ENCODE measurements around the gene MORC3.
"Not testable (repeated sequence)": the region's sequence is repeated elsewhere in the genome, so short reads cannot be mapped to it uniquely, and the experiment has no call there.

Gene MORC3

GRCh38 chr21:36342581-36342980 lies 22.6 kb downstream of the MORC3 start:
- not testable (repeated sequence) for H3K4ac ChIP-seq (ENCODE audit: low read depth, low read length); DNase-seq; H3K9me3 ChIP-seq (ENCODE audit: insufficient read depth, low read depth, low read length); H3K14ac ChIP-seq (ENCODE audit: low read length); H3K79me1 ChIP-seq (ENCODE audit: low read length); H3K23ac ChIP-seq (ENCODE audit: low read length); H2AFZ ChIP-seq (ENCODE audit: insufficient read depth, low read length, poor library complexity); H3K27me3 ChIP-seq (ENCODE audit: insufficient read depth, low read length); H3K27ac ChIP-seq (ENCODE audit: low read depth, low read length); H4K8ac ChIP-seq (ENCODE audit: low read depth, low read length); H3K18ac ChIP-seq (ENCODE audit: low read length); H2BK5ac ChIP-seq (ENCODE audit: low read depth, low read length, poor library complexity); H2BK12ac ChIP-seq (ENCODE audit: low read length); H3K9ac ChIP-seq (ENCODE audit: low read length); H2BK120ac ChIP-seq (ENCODE audit: insufficient read depth, low read length, poor library complexity); H4K91ac ChIP-seq (ENCODE audit: low read depth, low read length); H4K12ac ChIP-seq (ENCODE audit: low read depth, low read length); H2AK5ac ChIP-seq (ENCODE audit: low read length); H3K4me1 ChIP-seq (ENCODE audit: control insufficient read depth in 1 of 2, insufficient read depth in 2 of 2, low read length in 2 of 2); H3K4me2 ChIP-seq (ENCODE audit: low read length); H3K4me3 ChIP-seq (ENCODE audit: low read depth, low read length); H3K79me2 ChIP-seq (ENCODE audit: control insufficient read depth, insufficient read depth, low read length, poor library complexity)
- WGBS (ENCODE audit: extremely low coverage, insufficient coverage, insufficient read length) = no CpG with 5 or more reads among the region's 7 CpGs
- H3K36me3 ChIP-seq (ENCODE audit: control insufficient read depth in 1 of 2, insufficient read depth in 2 of 2, low read length in 2 of 2) = peaks cover 46 to 55% of the 10 kb centered on the region in 2 experiments

- Histone ChIP-seq H3K27me3 (ENCODE audit: insufficient read depth, low read length) (no peaks in the 10 kb centered on the region), H3K4me3 (ENCODE audit: low read depth, low read length) (no peak overlapping the region), H2AK5ac (ENCODE audit: low read length) (no peak overlapping the region), H3K4ac (ENCODE audit: low read depth, low read length) (no peak overlapping the region), H4K91ac (ENCODE audit: low read depth, low read length) (no peak overlapping the region), H3K14ac (ENCODE audit: low read length) (no peak overlapping the region), H3K23ac (ENCODE audit: low read length) (no peak overlapping the region), H3K27ac (ENCODE audit: low read depth, low read length) (no peak overlapping the region), H3K79me1 (ENCODE audit: low read length) (no peaks in the 10 kb centered on the region), H3K79me2 (ENCODE audit: control insufficient read depth, insufficient read depth, low read length, poor library complexity) (no peaks in the 10 kb centered on the region), H3K4me2 (ENCODE audit: low read length) (no peak overlapping the region), H2BK5ac (ENCODE audit: low read depth, low read length, poor library complexity) (no peak overlapping the region), H3K18ac (ENCODE audit: low read length) (no peak overlapping the region), H2BK12ac (ENCODE audit: low read length) (no peak overlapping the region), H2AFZ (ENCODE audit: insufficient read depth, low read length, poor library complexity) (no peak overlapping the region), H3K36me3 (ENCODE audit: control insufficient read depth in 1 of 2, insufficient read depth in 2 of 2, low read length in 2 of 2) (peaks cover 48 to 55% of the 10 kb centered on the region in 2 experiments), H4K8ac (ENCODE audit: low read depth, low read length) (no peak overlapping the region), H3K4me1 (ENCODE audit: control insufficient read depth in 1 of 2, insufficient read depth in 2 of 2, low read length in 2 of 2) (no peaks in the 10 kb centered on the region), H4K12ac (ENCODE audit: low read depth, low read length) (no peak overlapping the region), H3K9me3 (ENCODE audit: insufficient read depth, low read depth, low read length) (no peaks in the 10 kb centered on the region), H3K9ac (ENCODE audit: low read length) (no peak overlapping the region), H2BK120ac (ENCODE audit: insufficient read depth, low read length, poor library complexity) (no peak overlapping the region)
- no peak for DNase-seq
- no CpG with 5 or more reads among the region's 1 CpG for WGBS (ENCODE audit: extremely low coverage, insufficient coverage, insufficient read length)
Measured at GRCh38 chr21:36344931-36345330, 24.9 kb downstream of the MORC3 start.

GRCh38 chr21:36347278-36347961 lies 27.4 kb downstream of the MORC3 start:
- Histone ChIP-seq H3K9ac (ENCODE audit: low read length) (no peak overlapping the region), H3K14ac (ENCODE audit: low read length) (no peak overlapping the region), H2BK120ac (ENCODE audit: insufficient read depth, low read length, poor library complexity) (no peak overlapping the region), H3K79me1 (ENCODE audit: low read length) (no peaks in the 10 kb centered on the region), H3K18ac (ENCODE audit: low read length) (peak overlapping the region; percentile 53), H3K4me2 (ENCODE audit: low read length) (no peak overlapping the region), H3K23ac (ENCODE audit: low read length) (no peak overlapping the region), H2BK12ac (ENCODE audit: low read length) (no peak overlapping the region), H2BK5ac (ENCODE audit: low read depth, low read length, poor library complexity) (no peak overlapping the region), H4K91ac (ENCODE audit: low read depth, low read length) (no peak overlapping the region), H3K4me1 (ENCODE audit: control insufficient read depth in 1 of 2, insufficient read depth in 2 of 2, low read length in 2 of 2) (no peaks in the 10 kb centered on the region), H3K4ac (ENCODE audit: low read depth, low read length) (no peak overlapping the region), H2AFZ (ENCODE audit: insufficient read depth, low read length, poor library complexity) (no peak overlapping the region), H3K79me2 (ENCODE audit: control insufficient read depth, insufficient read depth, low read length, poor library complexity) (no peaks in the 10 kb centered on the region), H3K4me3 (ENCODE audit: low read depth, low read length) (no peak overlapping the region), H3K27me3 (ENCODE audit: insufficient read depth, low read length) (no peaks in the 10 kb centered on the region), H4K8ac (ENCODE audit: low read depth, low read length) (no peak overlapping the region), H2AK5ac (ENCODE audit: low read length) (no peak overlapping the region), H3K9me3 (ENCODE audit: insufficient read depth, low read depth, low read length) (no peaks in the 10 kb centered on the region), H3K36me3 (ENCODE audit: control insufficient read depth in 1 of 2, insufficient read depth in 2 of 2, low read length in 2 of 2) (peaks cover 47 to 49% of the 10 kb centered on the region in 2 experiments), H4K12ac (ENCODE audit: low read depth, low read length) (no peak overlapping the region), H3K27ac (ENCODE audit: low read depth, low read length) (no peak overlapping the region)
- no peak for DNase-seq
- no CpG with 5 or more reads among the region's 3 CpGs for WGBS (ENCODE audit: extremely low coverage, insufficient coverage, insufficient read length)

DNA sequence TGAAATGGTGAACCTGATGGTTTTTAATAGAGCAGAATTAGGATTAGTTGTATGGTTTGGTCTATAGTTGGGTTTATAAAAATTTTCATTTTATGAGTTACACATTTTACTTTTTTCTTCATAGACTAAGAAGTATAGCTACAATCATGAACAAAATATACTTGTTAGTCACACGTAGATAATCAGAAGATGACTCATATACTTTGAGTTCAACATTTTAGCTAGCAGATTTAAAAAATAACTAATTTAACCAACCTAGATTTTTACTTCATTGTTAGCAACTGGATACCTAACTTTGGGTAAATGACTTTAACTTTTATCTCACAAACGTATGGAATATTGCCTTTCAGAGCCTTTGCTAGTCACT lies 27.9 kb downstream of the MORC3 start:
- Histone ChIP-seq H4K8ac (ENCODE audit: low read depth, low read length) (no peak overlapping the region), H3K9me3 (ENCODE audit: insufficient read depth, low read depth, low read length) (no peaks in the 10 kb centered on the region), H2AK5ac (ENCODE audit: low read length) (no peak overlapping the region), H4K91ac (ENCODE audit: low read depth, low read length) (no peak overlapping the region), H3K36me3 (ENCODE audit: control insufficient read depth in 1 of 2, insufficient read depth in 2 of 2, low read length in 2 of 2) (peaks cover 43 to 50% of the 10 kb centered on the region in 2 experiments), H2BK12ac (ENCODE audit: low read length) (no peak overlapping the region), H2BK5ac (ENCODE audit: low read depth, low read length, poor library complexity) (no peak overlapping the region), H2BK120ac (ENCODE audit: insufficient read depth, low read length, poor library complexity) (no peak overlapping the region), H3K4me1 (ENCODE audit: control insufficient read depth in 1 of 2, insufficient read depth in 2 of 2, low read length in 2 of 2) (no peaks in the 10 kb centered on the region), H3K14ac (ENCODE audit: low read length) (no peak overlapping the region), H3K27ac (ENCODE audit: low read depth, low read length) (no peak overlapping the region), H3K79me2 (ENCODE audit: control insufficient read depth, insufficient read depth, low read length, poor library complexity) (no peaks in the 10 kb centered on the region), H3K27me3 (ENCODE audit: insufficient read depth, low read length) (no peaks in the 10 kb centered on the region), H3K9ac (ENCODE audit: low read length) (no peak overlapping the region), H3K23ac (ENCODE audit: low read length) (no peak overlapping the region), H2AFZ (ENCODE audit: insufficient read depth, low read length, poor library complexity) (no peak overlapping the region), H3K79me1 (ENCODE audit: low read length) (no peaks in the 10 kb centered on the region), H4K12ac (ENCODE audit: low read depth, low read length) (no peak overlapping the region), H3K18ac (ENCODE audit: low read length) (no peak overlapping the region), H3K4me3 (ENCODE audit: low read depth, low read length) (no peak overlapping the region), H3K4ac (ENCODE audit: low read depth, low read length) (no peak overlapping the region), H3K4me2 (ENCODE audit: low read length) (no peak overlapping the region)
- DNase-seq = no peak
- WGBS (ENCODE audit: extremely low coverage, insufficient coverage, insufficient read length) = no CpG with 5 or more reads among the region's 2 CpGs
